NCI-H446 (cell line): ENCODE data around the gene ASTN1.

Source experiments
- DNase-seq, 2 experiments: peaks; one replicate each; lab custom pipeline; 2025; lab: John Stamatoyannopoulos, UW

Gene ASTN1

GRCh38 chr1:176879784-176880620 is 284.5 kb downstream of the ASTN1 start:
- DNase-seq, result no peak

GRCh38 chr1:176878750-176879536 is 285.6 kb downstream of the ASTN1 start:
- DNase-seq, result no peak

GRCh38 chr1:176877557-176877956 is 287.0 kb downstream of the ASTN1 start:
- DNase-seq, result no peak

- no peak for DNase-seq
Measured at GRCh38 chr1:176876966-176877515, 287.5 kb downstream of the ASTN1 start.

- no peak for DNase-seq
Measured at GRCh38 chr1:176869577-176869976, 294.9 kb downstream of the ASTN1 start.

- DNase-seq, result no peak
Measured at GRCh38 chr1:176866011-176866714, 298.3 kb downstream of the ASTN1 start.

- no peak for DNase-seq
Measured at GRCh38 chr1:176864211-176864610, 300.3 kb downstream of the ASTN1 start.

GRCh38 chr1:176863613-176864012 is 300.9 kb downstream of the ASTN1 start:
- DNase-seq, result no peak

- DNase-seq, result no peak
Measured at GRCh38 chr1:176858433-176858916, 306.0 kb downstream of the ASTN1 start.

GRCh38 chr1:176857632-176858031 is 306.9 kb downstream of the ASTN1 start:
- DNase-seq, result no peak

GRCh38 chr1:176854758-176855745 is 309.5 kb downstream of the ASTN1 start:
- no peak for DNase-seq

GRCh38 chr1:176854121-176854520 is 310.4 kb downstream of the ASTN1 start:
- DNase-seq, result no peak

- no peak for DNase-seq
Measured at GRCh38 chr1:176853503-176853902, 311.0 kb downstream of the ASTN1 start.

GRCh38 chr1:176852124-176852523 is 312.4 kb downstream of the ASTN1 start:
- DNase-seq, result no peak

GRCh38 chr1:176850871-176851270 is 313.6 kb downstream of the ASTN1 start:
- no peak for DNase-seq

GRCh38 chr1:176849281-176849680 is 315.2 kb downstream of the ASTN1 start:
- no peak for DNase-seq

- peak in 1 of 2 experiments; percentile 85 for DNase-seq
Measured at GRCh38 chr1:176847052-176847451, 317.5 kb downstream of the ASTN1 start.

- DNase-seq, result peak; percentile 49 to 87
Measured at GRCh38 chr1:176843352-176844297, 320.9 kb downstream of the ASTN1 start.

- no peak for DNase-seq
Measured at GRCh38 chr1:176841238-176841637, 323.3 kb downstream of the ASTN1 start.

- DNase-seq, result no peak
Measured at GRCh38 chr1:176839216-176839615, 325.3 kb downstream of the ASTN1 start.
